Esophagus squamous epithelium (tissue), 4 donors: Measurements from ENCODE around the gene IGFBP5.

Experiments
- CTCF ChIP-seq, 6 experiments: fragments of 450-650 bp in 4 of 6; fragments of 200-600 bp in 2 of 6; sonication (generic) in 2 of 6; IDR thresholded peaks; one replicate each; pipeline ENCODE4 v1.5.1; 2016 to 2019; ENCODE audit warnings: antibody characterized with exemption in 6 of 6, mild to moderate bottlenecking in 4 of 6, moderate library complexity in 4 of 6
- POLR2A ChIP-seq, 4 donors: fragments of 450-650 bp; IDR thresholded peaks; one replicate each; pipeline ENCODE4 v1.6.1; 2017; ENCODE audit warnings: antibody characterized with exemption in 4 of 4, mild to moderate bottlenecking in 4 of 4, moderate library complexity in 3 of 4

DNA sequence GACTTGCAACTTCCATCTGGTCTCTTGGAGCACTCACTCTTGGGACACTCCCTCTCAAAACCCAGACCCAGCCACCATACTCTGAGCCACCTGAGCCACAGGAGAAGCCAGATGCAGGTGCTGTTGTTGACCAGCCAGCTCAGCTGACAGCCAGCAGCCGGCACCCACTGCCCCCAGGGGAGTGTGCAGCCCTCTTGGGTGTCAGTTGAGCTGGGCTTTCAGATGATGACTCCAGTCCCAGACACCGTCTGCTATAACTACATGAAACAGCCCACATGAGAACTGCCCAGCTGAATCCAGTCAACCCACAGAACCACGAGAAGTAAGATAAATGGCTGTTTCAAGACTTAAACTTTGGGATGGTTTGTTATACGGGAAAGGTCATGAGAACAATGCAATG, 72.8 kb downstream of the IGFBP5 start:
- TF ChIP-seq CTCF (IDR thresholded peaks at IDR 0.05) (no peak), POLR2A (IDR thresholded peaks at IDR 0.05) (no peak)
